GM19193 (cell line): ENCODE results near the gene MSX1.

Experiments used
- POLR2A ChIP-seq: IDR thresholded peaks from 4 replicates; pipeline ENCODE4 v1.6.1; 2011; ENCODE audit not compliant: insufficient read depth, insufficient read length; ENCODE audit errors: extremely low read depth

Gene MSX1

GRCh38 chr4:4836044-4836443, 23.4 kb upstream of the MSX1 start:
- TF ChIP-seq POLR2A, result no peak

GRCh38 chr4:4837316-4837715, 22.1 kb upstream of the MSX1 start:
- no peak for TF ChIP-seq POLR2A

- no peak for TF ChIP-seq POLR2A
Observed at GRCh38 chr4:4838051-4838935, 21.2 kb upstream of the MSX1 start.

- TF ChIP-seq POLR2A, result no peak
Observed at GRCh38 chr4:4838936-4839810, 20.3 kb upstream of the MSX1 start.

GRCh38 chr4:4840351-4840750, 19.1 kb upstream of the MSX1 start:
- no peak for TF ChIP-seq POLR2A

- no peak for TF ChIP-seq POLR2A
Observed at GRCh38 chr4:4841156-4841555, 18.3 kb upstream of the MSX1 start.

- no peak for TF ChIP-seq POLR2A
Observed at GRCh38 chr4:4842476-4843441, 16.7 kb upstream of the MSX1 start.

- no peak for TF ChIP-seq POLR2A
Observed at GRCh38 chr4:4843635-4844291, 15.7 kb upstream of the MSX1 start.

- TF ChIP-seq POLR2A, result no peak
Observed at GRCh38 chr4:4845027-4845426, 14.4 kb upstream of the MSX1 start.

GRCh38 chr4:4847011-4847410, 12.5 kb upstream of the MSX1 start:
- TF ChIP-seq POLR2A, result no peak

- TF ChIP-seq POLR2A, result no peak
Observed at GRCh38 chr4:4848540-4848939, 10.9 kb upstream of the MSX1 start.

GRCh38 chr4:4849106-4849505, 10.4 kb upstream of the MSX1 start:
- no peak for TF ChIP-seq POLR2A

GRCh38 chr4:4849524-4850193, 9.8 kb upstream of the MSX1 start:
- no peak for TF ChIP-seq POLR2A
